WTC11 (cell line): Measurements from ENCODE around the gene WDR27. TPM values are rescaled to one million over a fixed set of nuclear protein-coding genes. Genes with fewer than 3 reads are reported as not detected.

Experiments used
- ATAC-seq: fragments of 200-7000 bp; cut with Tn5 transposase; 2 replicates; pipeline ENCODE4 v1.10.0; 2021; ENCODE audit warnings: mild to moderate bottlenecking, moderate library complexity
- CTCF ChIA-PET: fragments of 300-600 bp; sonication (Branson Sonifier 250); formaldehyde crosslinking; loops from one replicate; lab custom pipeline; 2021; ENCODE audit warnings: antibody characterized with exemption; lab: Charles Lee
- POLR2A ChIA-PET: fragments of 350-600 bp; sonication (Branson Sonifier 250); formaldehyde crosslinking; loops from one replicate; lab custom pipeline; 2021; ENCODE audit warnings: antibody characterized with exemption; lab: Charles Lee
- DNase-seq: peaks from one replicate; pipeline ENCODE4 v3.0.0; 2021; ENCODE audit warnings: low spot score
- H3K27ac Mint-ChIP-seq: 2 replicates; pipeline ENCODE4 v1.8.0; 2021; ENCODE audit warnings: mixed read lengths
- H3K27me3 Mint-ChIP-seq: 2 replicates; pipeline ENCODE4 v1.8.0; 2021; ENCODE audit warnings: low read depth, mild to moderate bottlenecking, moderate library complexity, mixed read lengths
- H3K36me3 Mint-ChIP-seq: 2 replicates; pipeline ENCODE4 v1.8.0; 2021; ENCODE audit warnings: mixed read lengths
- H3K4me1 Mint-ChIP-seq: 2 replicates; pipeline ENCODE4 v1.8.0; 2022; ENCODE audit warnings: mixed read lengths
- H3K4me3 Mint-ChIP-seq: 2 replicates; pipeline ENCODE4 v1.8.0; 2021; ENCODE audit warnings: mild to moderate bottlenecking, moderate library complexity, mixed read lengths
- H3K9me3 Mint-ChIP-seq: 2 replicates; pipeline ENCODE4 v1.8.0; 2021; ENCODE audit warnings: mixed read lengths
- ATF1 ChIP-seq: sonication (generic); formaldehyde crosslinking; IDR thresholded peaks from 2 replicates; pipeline ENCODE4 v1.8.1; 2023; ENCODE audit warnings: mild to moderate bottlenecking, moderate library complexity, missing genetic modification reagents
- CREB1 ChIP-seq: sonication (generic); formaldehyde crosslinking; IDR thresholded peaks from 2 replicates; pipeline ENCODE4 v1.8.0; 2023; ENCODE audit warnings: mild to moderate bottlenecking, missing genetic modification reagents
- ESRRA ChIP-seq: sonication (generic); formaldehyde crosslinking; IDR thresholded peaks from 2 replicates; pipeline ENCODE4 v1.8.1; 2022; ENCODE audit warnings: mild to moderate bottlenecking, missing genetic modification reagents, borderline replicate concordance
- HMGA2 ChIP-seq: fragments of 250-450 bp; sonication (Bioruptor Pico); IDR thresholded peaks from 2 replicates; pipeline ENCODE4 v1.4.0; 2021; ENCODE audit warnings: mild to moderate bottlenecking, moderate library complexity
- HMGXB4 ChIP-seq: sonication (generic); formaldehyde crosslinking; IDR thresholded peaks from 2 replicates; pipeline ENCODE4 v1.8.1; 2023; ENCODE audit warnings: mild to moderate bottlenecking, moderate library complexity, missing genetic modification reagents
- JAZF1 ChIP-seq: fragments of 250-450 bp; sonication (Bioruptor Pico); IDR thresholded peaks from 2 replicates; pipeline ENCODE4 v1.9.0; 2021; ENCODE audit warnings: moderate library complexity, mild to moderate bottlenecking, inconsistent platforms
- MYBL2 ChIP-seq: sonication (generic); formaldehyde crosslinking; IDR thresholded peaks from 2 replicates; pipeline ENCODE4 v1.8.1; 2023; ENCODE audit warnings: mild to moderate bottlenecking, moderate library complexity, missing genetic modification reagents
- PRRX2 ChIP-seq: fragments of 250-450 bp; sonication (Bioruptor Pico); IDR thresholded peaks from 2 replicates; pipeline ENCODE4 v1.8.0; 2021; ENCODE audit warnings: mild to moderate bottlenecking
- RORB ChIP-seq: fragments of 250-450 bp; sonication (Bioruptor Pico); IDR thresholded peaks from 2 replicates; pipeline ENCODE4 v1.9.0; 2021; ENCODE audit warnings: mild to moderate bottlenecking
- TEAD4 ChIP-seq: sonication (generic); formaldehyde crosslinking; IDR thresholded peaks from 2 replicates; pipeline ENCODE4 v1.8.0; 2022; ENCODE audit warnings: mild to moderate bottlenecking, missing genetic modification reagents
- total RNA-seq: library from RNA; stranded (reverse); gene quantifications from 3 replicates; pipeline ENCODE4 v1.2.3, GENCODE V29; 2021
- TF ChIP-seq, protein P1 (sequence below): sonication (generic); formaldehyde crosslinking; IDR thresholded peaks from 2 replicates; pipeline ENCODE4 v1.8.0; 2022; ENCODE audit warnings: missing genetic modification reagents
- TF ChIP-seq, protein P2 (sequence below): sonication (generic); formaldehyde crosslinking; IDR thresholded peaks from 2 replicates; pipeline ENCODE4 v1.8.0; 2023; ENCODE audit warnings: mild to moderate bottlenecking, missing genetic modification reagents
- TF ChIP-seq, protein P3 (sequence below): sonication (generic); formaldehyde crosslinking; IDR thresholded peaks from 2 replicates; pipeline ENCODE4 v1.8.1; 2022; ENCODE audit warnings: low read depth, mild to moderate bottlenecking, moderate library complexity, missing genetic modification reagents, borderline replicate concordance
- TF ChIP-seq, protein P4 (sequence below): fragments of 250-450 bp; sonication (Bioruptor Pico); IDR thresholded peaks from 2 replicates; pipeline ENCODE4 v1.9.0; 2021; ENCODE audit warnings: mild to moderate bottlenecking

WDR27 gene
- total RNA-seq, 1 experiment from 2014 or later: 126 TPM

GRCh38 chr6:169501777-169502313, 200.0 kb downstream of the WDR27 start:
- ATAC-seq (peak; percentile 46), DNase-seq (no peak)
- Mint-ChIP-seq H3K36me3 (no peaks in the 10 kb centered on the region), H3K4me1 (peaks cover 8% of the 10 kb centered on the region), H3K4me3 (no peak overlapping the region), H3K27me3 (no peaks in the 10 kb centered on the region; the same call in 1 of the 2 replicates), H3K9me3 (peaks cover 4% of the 10 kb centered on the region; the same call in 1 of the 2 replicates), H3K27ac (no peak overlapping the region)
- TF ChIP-seq ATF1 (no peak), CREB1 (CRISPR knock-in tag) (no peak), MYBL2 (CRISPR knock-in tag) (no peak), RORB (CRISPR knock-in tag) (no peak), HMGA2 (CRISPR knock-in tag) (no peak)
- TF ChIP-seq, protein P1, sequence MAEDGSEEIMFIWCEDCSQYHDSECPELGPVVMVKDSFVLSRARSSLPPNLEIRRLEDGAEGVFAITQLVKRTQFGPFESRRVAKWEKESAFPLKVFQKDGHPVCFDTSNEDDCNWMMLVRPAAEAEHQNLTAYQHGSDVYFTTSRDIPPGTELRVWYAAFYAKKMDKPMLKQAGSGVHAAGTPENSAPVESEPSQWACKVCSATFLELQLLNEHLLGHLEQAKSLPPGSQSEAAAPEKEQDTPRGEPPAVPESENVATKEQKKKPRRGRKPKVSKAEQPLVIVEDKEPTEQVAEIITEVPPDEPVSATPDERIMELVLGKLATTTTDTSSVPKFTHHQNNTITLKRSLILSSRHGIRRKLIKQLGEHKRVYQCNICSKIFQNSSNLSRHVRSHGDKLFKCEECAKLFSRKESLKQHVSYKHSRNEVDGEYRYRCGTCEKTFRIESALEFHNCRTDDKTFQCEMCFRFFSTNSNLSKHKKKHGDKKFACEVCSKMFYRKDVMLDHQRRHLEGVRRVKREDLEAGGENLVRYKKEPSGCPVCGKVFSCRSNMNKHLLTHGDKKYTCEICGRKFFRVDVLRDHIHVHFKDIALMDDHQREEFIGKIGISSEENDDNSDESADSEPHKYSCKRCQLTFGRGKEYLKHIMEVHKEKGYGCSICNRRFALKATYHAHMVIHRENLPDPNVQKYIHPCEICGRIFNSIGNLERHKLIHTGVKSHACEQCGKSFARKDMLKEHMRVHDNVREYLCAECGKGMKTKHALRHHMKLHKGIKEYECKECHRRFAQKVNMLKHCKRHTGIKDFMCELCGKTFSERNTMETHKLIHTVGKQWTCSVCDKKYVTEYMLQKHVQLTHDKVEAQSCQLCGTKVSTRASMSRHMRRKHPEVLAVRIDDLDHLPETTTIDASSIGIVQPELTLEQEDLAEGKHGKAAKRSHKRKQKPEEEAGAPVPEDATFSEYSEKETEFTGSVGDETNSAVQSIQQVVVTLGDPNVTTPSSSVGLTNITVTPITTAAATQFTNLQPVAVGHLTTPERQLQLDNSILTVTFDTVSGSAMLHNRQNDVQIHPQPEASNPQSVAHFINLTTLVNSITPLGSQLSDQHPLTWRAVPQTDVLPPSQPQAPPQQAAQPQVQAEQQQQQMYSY: peak; percentile 91
- POLR2A ChIA-PET: no interaction called here
- CTCF ChIA-PET: no interaction called here

DNA sequence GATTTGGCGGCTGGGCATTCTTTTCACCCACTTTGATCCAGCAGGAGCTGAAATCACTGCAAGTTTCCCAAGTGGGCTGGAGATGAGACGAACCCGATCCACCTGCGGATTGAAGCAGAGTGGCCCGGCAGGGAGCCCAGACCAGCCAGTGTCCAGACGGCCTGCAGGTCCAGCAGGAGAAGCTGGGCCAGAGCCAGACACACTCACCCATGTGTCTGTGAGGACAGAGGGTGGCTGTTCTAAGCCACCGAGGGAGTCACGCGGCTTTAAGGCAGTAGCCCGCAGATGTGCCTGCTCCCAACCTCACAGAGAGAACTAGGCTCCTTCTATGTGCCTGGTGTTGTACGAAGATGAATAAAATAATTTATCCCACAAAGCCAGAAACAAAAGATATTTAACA, 200.7 kb downstream of the WDR27 start:
- no peak for DNase-seq
- Mint-ChIP-seq H3K9me3 (peaks cover 4% of the 10 kb centered on the region; the same call in 1 of the 2 replicates), H3K36me3 (no peaks in the 10 kb centered on the region), H3K4me1 (peaks cover 8% of the 10 kb centered on the region), H3K27me3 (no peaks in the 10 kb centered on the region; the same call in 1 of the 2 replicates), H3K27ac (no peak overlapping the region), H3K4me3 (no peak overlapping the region)
- no peak; the same call in 1 of the 2 replicates for ATAC-seq
- ChIA-PET CTCF (no interaction called here), POLR2A (no interaction called here)
- TF ChIP-seq, protein P2, sequence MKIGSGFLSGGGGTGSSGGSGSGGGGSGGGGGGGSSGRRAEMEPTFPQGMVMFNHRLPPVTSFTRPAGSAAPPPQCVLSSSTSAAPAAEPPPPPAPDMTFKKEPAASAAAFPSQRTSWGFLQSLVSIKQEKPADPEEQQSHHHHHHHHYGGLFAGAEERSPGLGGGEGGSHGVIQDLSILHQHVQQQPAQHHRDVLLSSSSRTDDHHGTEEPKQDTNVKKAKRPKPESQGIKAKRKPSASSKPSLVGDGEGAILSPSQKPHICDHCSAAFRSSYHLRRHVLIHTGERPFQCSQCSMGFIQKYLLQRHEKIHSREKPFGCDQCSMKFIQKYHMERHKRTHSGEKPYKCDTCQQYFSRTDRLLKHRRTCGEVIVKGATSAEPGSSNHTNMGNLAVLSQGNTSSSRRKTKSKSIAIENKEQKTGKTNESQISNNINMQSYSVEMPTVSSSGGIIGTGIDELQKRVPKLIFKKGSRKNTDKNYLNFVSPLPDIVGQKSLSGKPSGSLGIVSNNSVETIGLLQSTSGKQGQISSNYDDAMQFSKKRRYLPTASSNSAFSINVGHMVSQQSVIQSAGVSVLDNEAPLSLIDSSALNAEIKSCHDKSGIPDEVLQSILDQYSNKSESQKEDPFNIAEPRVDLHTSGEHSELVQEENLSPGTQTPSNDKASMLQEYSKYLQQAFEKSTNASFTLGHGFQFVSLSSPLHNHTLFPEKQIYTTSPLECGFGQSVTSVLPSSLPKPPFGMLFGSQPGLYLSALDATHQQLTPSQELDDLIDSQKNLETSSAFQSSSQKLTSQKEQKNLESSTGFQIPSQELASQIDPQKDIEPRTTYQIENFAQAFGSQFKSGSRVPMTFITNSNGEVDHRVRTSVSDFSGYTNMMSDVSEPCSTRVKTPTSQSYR: no peak
- no peak for TF ChIP-seq PRRX2
- TF ChIP-seq, protein P3, sequence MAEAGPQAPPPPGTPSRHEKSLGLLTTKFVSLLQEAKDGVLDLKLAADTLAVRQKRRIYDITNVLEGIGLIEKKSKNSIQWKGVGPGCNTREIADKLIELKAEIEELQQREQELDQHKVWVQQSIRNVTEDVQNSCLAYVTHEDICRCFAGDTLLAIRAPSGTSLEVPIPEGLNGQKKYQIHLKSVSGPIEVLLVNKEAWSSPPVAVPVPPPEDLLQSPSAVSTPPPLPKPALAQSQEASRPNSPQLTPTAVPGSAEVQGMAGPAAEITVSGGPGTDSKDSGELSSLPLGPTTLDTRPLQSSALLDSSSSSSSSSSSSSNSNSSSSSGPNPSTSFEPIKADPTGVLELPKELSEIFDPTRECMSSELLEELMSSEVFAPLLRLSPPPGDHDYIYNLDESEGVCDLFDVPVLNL: no peak
- TF ChIP-seq, protein P4, sequence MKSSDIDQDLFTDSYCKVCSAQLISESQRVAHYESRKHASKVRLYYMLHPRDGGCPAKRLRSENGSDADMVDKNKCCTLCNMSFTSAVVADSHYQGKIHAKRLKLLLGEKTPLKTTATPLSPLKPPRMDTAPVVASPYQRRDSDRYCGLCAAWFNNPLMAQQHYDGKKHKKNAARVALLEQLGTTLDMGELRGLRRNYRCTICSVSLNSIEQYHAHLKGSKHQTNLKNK (CRISPR knock-in tag): no peak
- no peak for TF ChIP-seq TEAD4 (CRISPR knock-in tag)
- no peak for TF ChIP-seq ESRRA (CRISPR knock-in tag)
- no peak for TF ChIP-seq HMGXB4 (CRISPR knock-in tag)
- TF ChIP-seq JAZF1 (CRISPR knock-in tag): no peak
